HG03159 (cell line): ENCODE measurements around the gene DNMBP.
"Not testable (repeated sequence)": the region's sequence is repeated elsewhere in the genome, so short reads cannot be mapped to it uniquely, and the experiment has no call there.

ENCODE experiments used
- ATAC-seq: cut with Tn5 transposase; IDR thresholded peaks from one replicate; pipeline ENCODE4 v1.9.1; 2021; ENCODE audit warnings: mild to moderate bottlenecking, moderate library complexity; ENCODE audit not compliant: unreplicated experiment

The DNMBP gene

DNA sequence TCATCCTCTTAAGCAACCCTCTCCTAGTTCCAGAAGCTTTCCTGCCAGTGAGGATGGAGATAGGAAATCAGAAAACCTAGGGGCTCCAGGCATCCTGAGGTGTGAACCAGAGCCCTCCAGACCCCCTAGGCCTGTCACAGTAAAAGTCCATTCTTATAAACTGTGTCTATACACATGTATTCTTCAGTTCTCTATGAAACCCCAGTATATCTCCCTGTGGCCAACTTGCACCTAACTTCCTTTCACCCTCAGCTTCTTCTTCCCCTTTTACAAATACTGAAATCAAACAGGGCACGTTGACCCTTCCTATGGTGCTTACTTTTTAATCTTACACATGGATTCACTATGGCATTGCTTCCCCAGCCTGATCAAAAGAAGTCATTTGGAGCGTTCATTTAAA, 168.9 kb downstream of the DNMBP start:
- ATAC-seq = not testable (repeated sequence)

DNA sequence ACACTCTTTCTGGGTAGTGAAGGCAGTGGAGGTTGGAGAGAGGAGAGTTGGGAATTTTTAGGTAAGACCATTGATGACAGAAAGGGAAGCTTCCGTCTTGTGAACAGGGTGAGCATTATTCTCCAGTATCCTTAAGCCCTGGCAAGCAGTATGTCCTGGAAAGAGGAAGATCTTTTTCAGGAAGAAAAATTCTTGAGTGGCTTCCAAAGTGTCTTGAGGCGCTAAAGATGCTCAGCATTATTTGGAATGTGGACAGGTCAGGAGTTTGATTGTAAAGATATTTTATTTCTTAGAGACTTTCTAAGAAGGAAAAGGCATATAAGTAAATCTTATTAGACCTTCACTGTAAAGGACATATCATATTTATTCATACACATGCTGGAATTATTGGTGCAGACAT, 173.0 kb downstream of the DNMBP start:
- ATAC-seq = no peak

GRCh38 chr10:99835947-99836346, 173.8 kb downstream of the DNMBP start:
- ATAC-seq = no peak

DNA sequence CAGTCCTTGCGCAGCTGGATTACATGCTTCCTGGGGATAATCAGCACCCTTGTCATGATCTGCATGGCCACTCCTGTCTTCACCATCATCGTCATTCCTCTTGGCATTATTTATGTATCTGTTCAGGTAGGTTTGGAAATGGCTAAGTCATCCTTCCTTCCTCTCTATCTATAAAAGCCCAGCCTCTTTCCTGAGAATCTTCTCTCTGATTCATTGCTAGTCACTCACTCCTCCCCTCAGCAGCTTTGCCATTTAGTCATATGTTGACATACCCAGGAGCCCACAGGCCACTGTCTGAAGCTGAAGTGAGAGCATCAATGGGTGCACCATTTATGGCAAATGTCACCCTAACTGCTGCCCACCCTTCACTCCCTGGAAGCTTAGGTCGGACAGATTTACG, 175.3 kb downstream of the DNMBP start:
- ATAC-seq = no peak

DNA sequence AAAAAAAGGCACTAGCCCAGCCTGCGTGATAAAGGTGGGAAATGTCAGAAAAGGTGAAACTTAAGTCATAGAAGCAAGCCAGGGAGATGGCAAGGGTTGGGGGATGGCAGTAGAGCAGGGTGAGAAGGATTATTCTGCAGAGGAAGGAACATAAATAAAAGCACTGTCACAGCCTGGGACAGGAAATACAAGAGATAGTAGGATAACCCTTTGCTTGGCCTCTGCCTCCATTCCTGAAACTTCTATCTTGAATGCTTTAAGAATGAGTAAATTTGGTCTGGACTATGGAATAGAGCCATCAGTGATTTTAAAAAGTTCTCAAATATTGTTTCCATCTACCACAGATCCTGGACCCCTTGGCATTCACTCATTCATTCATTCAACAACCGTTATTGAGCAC, 177.3 kb downstream of the DNMBP start:
- no peak for ATAC-seq

DNA sequence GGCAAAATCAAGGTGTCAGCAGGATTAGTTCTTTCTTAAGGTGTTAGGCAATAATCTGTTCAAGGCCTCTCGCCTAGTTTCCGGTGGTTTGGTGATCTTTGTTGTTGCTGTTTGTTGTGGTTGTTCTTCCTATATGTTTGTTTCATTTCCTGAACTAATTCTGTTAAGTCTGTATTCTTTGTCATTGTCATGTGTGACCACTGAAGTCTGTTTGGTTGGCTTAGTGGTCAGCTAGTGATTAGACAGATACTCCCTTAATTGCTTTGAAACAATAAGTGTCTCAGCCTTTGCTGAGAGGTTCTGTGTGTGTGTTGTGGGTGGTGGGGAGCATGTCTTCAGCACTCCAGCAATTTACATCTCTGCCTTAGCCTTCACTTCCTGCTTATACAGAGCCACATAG, 181.3 kb downstream of the DNMBP start:
- no peak for ATAC-seq

DNA sequence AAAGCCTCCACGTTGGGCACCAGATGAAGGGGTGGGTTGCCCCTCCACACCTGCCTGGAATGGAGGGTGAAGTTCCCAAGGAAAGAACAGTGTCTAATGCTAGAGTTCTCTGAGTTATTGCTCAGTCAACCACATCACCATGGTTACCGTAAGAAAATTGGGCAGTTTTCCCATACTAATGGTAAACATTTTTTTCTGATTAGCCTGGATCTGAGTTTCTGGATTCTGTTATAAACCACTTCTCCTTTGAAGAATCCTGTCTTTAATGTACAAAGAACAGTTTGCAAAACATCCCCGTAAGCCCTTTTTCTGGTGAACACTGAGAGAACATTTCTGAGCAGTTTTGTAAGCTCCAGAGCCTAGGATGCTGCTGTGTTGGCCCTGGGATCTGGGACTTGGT, 181.8 kb downstream of the DNMBP start:
- ATAC-seq = no peak
